ENCODE results near the gene PLD2.

The PLD2 gene

GRCh38 chr17:4836221-4836620 is 29.3 kb downstream of the PLD2 start:
- no peaks in the 10 kb centered on the region for H4K20me1 ChIP-seq (ENCODE audit: insufficient read depth, low read length)
- H3K4me1 ChIP-seq (ENCODE audit: low read length) = peaks cover 23% of the 10 kb centered on the region; the same call in 1 of the 2 replicates
- no peaks in the 10 kb centered on the region for H3K9me3 ChIP-seq (replicated peaks; ENCODE audit: insufficient read depth, low read length)
- no peak overlapping the region for H3K27ac ChIP-seq (ENCODE audit: low read length)
- no peaks in the 10 kb centered on the region for H3K9me2 ChIP-seq (replicated peaks; ENCODE audit: insufficient read depth, low read length)
- H3K4me3 ChIP-seq (ENCODE audit: low read length) = no peak overlapping the region
- H3F3A ChIP-seq (ENCODE audit: insufficient read depth, low read length) = peaks cover 3% of the 10 kb centered on the region; the same call in 1 of the 2 replicates
- DNase-seq = no peak
- H3K4me2 ChIP-seq (ENCODE audit: low read depth, low read length) = no peak overlapping the region
- H3K27me3 ChIP-seq (replicated peaks; ENCODE audit: insufficient read depth, low read length) = no peaks in the 10 kb centered on the region
- TF ChIP-seq EZH2phosphoT487 (IDR thresholded peaks at IDR 0.05; ENCODE audit: low read length) (no peak), EZH2 (optimal IDR thresholded peaks at IDR 0.05; ENCODE audit: low read depth, low read length) (no peak), CTCF (IDR thresholded peaks at IDR 0.05; ENCODE audit: low read length) (no peak)
- no peaks in the 10 kb centered on the region for H3K36me3 ChIP-seq (replicated peaks; ENCODE audit: insufficient read depth, low read length)
- no peak overlapping the region for H2AFZ ChIP-seq (ENCODE audit: low read length)
- H3K9ac ChIP-seq (ENCODE audit: low read length) = no peak overlapping the region
- H3K79me2 ChIP-seq (ENCODE audit: low read length) = peaks cover 78% of the 10 kb centered on the region

GRCh38 chr17:4837471-4838308 is 30.7 kb downstream of the PLD2 start:
- no peak overlapping the region for H3K9ac ChIP-seq (ENCODE audit: low read length)
- peaks cover 23% of the 10 kb centered on the region; the same call in 1 of the 2 replicates for H3K4me1 ChIP-seq (ENCODE audit: low read length)
- no peak overlapping the region for H3K4me2 ChIP-seq (ENCODE audit: low read depth, low read length)

GRCh38 chr17:4838309-4838785 is 31.4 kb downstream of the PLD2 start:
- Histone ChIP-seq H3K9me2 (replicated peaks; ENCODE audit: insufficient read depth, low read length) (no peaks in the 10 kb centered on the region), H3K79me2 (ENCODE audit: low read length) (peaks cover 92% of the 10 kb centered on the region), H3K4me1 (ENCODE audit: low read length) (peaks cover 23% of the 10 kb centered on the region; the same call in 1 of the 2 replicates), H2AFZ (ENCODE audit: low read length) (no peak overlapping the region), H3K27me3 (replicated peaks; ENCODE audit: insufficient read depth, low read length) (no peaks in the 10 kb centered on the region), H3K9me3 (replicated peaks; ENCODE audit: insufficient read depth, low read length) (no peaks in the 10 kb centered on the region), H3K9ac (ENCODE audit: low read length) (no peak overlapping the region), H3K27ac (ENCODE audit: low read length) (no peak overlapping the region), H4K20me1 (ENCODE audit: insufficient read depth, low read length) (0 out of 2 replicates have a peak, but pooled peaks cover 4% of the 10 kb centered on the region), H3K4me3 (ENCODE audit: low read length) (no peak overlapping the region), H3F3A (ENCODE audit: insufficient read depth, low read length) (peaks cover 3% of the 10 kb centered on the region; the same call in 1 of the 2 replicates), H3K4me2 (ENCODE audit: low read depth, low read length) (no peak overlapping the region), H3K36me3 (replicated peaks; ENCODE audit: insufficient read depth, low read length) (no peaks in the 10 kb centered on the region)
- no peak for DNase-seq
- TF ChIP-seq EZH2 (optimal IDR thresholded peaks at IDR 0.05; ENCODE audit: low read depth, low read length) = no peak
- TF ChIP-seq EZH2phosphoT487 (IDR thresholded peaks at IDR 0.05; ENCODE audit: low read length) = no peak
- TF ChIP-seq CTCF (IDR thresholded peaks at IDR 0.05; ENCODE audit: low read length) = no peak

More at GRCh38 chr17:4837471-4838308, 30.7 kb downstream of the PLD2 start:
- peaks cover 90% of the 10 kb centered on the region for H3K79me2 ChIP-seq (ENCODE audit: low read length)
- H3K4me3 ChIP-seq (ENCODE audit: low read length) = no peak overlapping the region
- H3F3A ChIP-seq (ENCODE audit: insufficient read depth, low read length) = peaks cover 3% of the 10 kb centered on the region; the same call in 1 of the 2 replicates
- no peaks in the 10 kb centered on the region for H3K27me3 ChIP-seq (replicated peaks; ENCODE audit: insufficient read depth, low read length)
- DNase-seq = no peak
- H3K9me3 ChIP-seq (replicated peaks; ENCODE audit: insufficient read depth, low read length) = no peaks in the 10 kb centered on the region
- H3K36me3 ChIP-seq (replicated peaks; ENCODE audit: insufficient read depth, low read length) = no peaks in the 10 kb centered on the region
- 0 out of 2 replicates have a peak, but pooled peaks cover 4% of the 10 kb centered on the region for H4K20me1 ChIP-seq (ENCODE audit: insufficient read depth, low read length)
- H3K27ac ChIP-seq (ENCODE audit: low read length) = no peak overlapping the region
- H2AFZ ChIP-seq (ENCODE audit: low read length) = no peak overlapping the region
- TF ChIP-seq EZH2 (optimal IDR thresholded peaks at IDR 0.05; ENCODE audit: low read depth, low read length) = no peak
- no peak for TF ChIP-seq EZH2phosphoT487 (IDR thresholded peaks at IDR 0.05; ENCODE audit: low read length)
- no peak for TF ChIP-seq CTCF (IDR thresholded peaks at IDR 0.05; ENCODE audit: low read length)
- no peaks in the 10 kb centered on the region for H3K9me2 ChIP-seq (replicated peaks; ENCODE audit: insufficient read depth, low read length)
